ENCODE results near the gene PRKAG2.
"Not testable (repeated sequence)": the region's sequence is repeated elsewhere in the genome, so short reads cannot be mapped to it uniquely, and the experiment has no call there.

The PRKAG2 gene

GRCh38 chr7:151544183-151544582 is 332.7 kb downstream of the PRKAG2 start:
- in situ Hi-C loops (cut with MboI; ENCODE audit: low sequenced_read_pairs) = no loop called here

DNA sequence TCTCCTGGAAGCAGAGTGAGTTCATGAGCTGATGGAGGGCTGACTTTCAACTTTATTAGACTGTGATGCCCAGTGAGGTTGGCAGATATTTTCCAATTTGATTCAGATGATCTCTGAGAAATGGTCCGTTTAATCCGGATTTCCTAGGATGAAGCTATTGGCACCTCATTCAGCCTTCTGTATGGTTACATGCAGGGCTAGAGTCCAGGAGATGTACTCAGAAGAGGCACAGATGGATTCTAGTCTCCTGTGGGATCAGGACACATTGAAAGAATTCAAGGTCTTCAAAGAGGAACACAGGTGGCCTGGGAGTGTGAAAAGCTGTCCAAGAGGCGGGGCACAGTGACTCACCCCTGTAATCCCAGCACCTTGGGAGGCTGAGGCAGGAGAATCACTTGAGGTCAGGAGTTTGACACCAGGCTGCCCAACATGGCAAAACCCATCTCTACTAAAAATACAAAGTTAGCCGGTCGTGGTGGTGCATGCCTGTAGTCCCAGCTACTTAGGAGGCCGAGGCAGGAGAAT is 334.2 kb downstream of the PRKAG2 start:
- in situ Hi-C loops (cut with MboI; ENCODE audit: low sequenced_read_pairs) = no loop called here

GRCh38 chr7:151541709-151542499 is 335.0 kb downstream of the PRKAG2 start:
- in situ Hi-C loops (cut with MboI; ENCODE audit: low sequenced_read_pairs) = no loop called here

- in situ Hi-C loops (cut with MboI; ENCODE audit: low sequenced_read_pairs) = no loop called here
These were observed 336.8 kb downstream of the PRKAG2 start for GRCh38 chr7:151540146-151540545.

- in situ Hi-C loops (cut with MboI; ENCODE audit: low sequenced_read_pairs) = no loop called here
These were observed 337.7 kb downstream of the PRKAG2 start for GRCh38 chr7:151539088-151539671.

DNA sequence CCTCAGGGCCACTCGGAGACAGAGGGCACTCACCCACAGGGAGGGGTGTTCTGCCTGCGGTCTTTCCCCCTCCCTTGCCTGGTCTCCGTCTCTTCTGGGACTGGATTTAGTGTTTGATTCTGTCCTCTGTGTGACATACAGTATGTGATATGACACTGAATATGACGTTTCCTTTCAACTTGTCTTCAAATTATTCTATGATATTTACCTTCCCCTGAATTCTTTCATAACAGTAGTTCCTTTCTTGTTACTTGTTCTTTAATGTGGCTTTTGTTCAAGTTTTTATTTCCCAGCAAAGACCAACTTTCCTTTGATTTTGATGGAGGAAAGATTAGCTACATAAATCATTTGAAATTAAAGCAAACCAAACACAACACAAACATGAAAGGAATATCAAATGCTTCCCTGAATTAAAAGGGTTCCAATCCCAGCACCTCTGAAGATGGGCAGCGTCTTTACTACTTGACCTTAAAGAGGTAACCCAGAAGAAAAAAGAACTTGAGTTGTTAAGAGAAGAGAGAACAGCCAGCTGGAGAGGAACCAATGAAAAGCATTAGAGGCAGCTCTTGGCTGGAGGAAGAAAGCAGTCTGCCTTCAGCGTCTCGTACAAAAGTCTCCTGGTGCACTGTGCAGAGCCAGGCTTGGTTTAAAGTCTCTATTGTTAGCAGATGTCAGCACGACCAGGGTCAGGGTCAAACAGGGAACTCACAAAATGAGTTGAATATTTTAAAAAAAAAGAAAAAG is 338.9 kb downstream of the PRKAG2 start:
- in situ Hi-C loops (cut with MboI; ENCODE audit: low sequenced_read_pairs) = no loop called here

DNA sequence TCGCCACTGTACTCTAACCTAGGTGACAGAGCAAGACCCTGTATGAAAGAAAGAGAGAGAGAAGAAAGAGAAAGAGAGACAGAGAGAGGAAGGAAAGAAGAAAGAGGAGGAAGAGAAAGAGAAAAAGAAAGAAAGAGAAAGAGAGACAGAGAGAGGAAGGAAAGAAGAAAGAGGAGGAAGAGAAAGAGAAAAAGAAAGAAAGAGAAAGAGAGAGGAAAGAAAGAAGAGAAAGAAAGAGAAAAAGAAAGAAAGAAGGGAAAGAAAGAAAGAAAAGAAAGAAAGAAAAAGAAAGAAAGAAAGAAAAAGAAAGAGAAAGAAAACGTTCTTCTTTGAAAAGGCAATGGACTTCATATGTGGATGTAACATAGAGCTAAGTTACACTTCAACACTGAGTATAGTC is 340.7 kb downstream of the PRKAG2 start:
- in situ Hi-C loops (cut with MboI; ENCODE audit: low sequenced_read_pairs) = not testable (repeated sequence)

GRCh38 chr7:151529842-151530241 is 347.1 kb downstream of the PRKAG2 start:
- in situ Hi-C loops (cut with MboI; ENCODE audit: low sequenced_read_pairs) = no loop called here

DNA sequence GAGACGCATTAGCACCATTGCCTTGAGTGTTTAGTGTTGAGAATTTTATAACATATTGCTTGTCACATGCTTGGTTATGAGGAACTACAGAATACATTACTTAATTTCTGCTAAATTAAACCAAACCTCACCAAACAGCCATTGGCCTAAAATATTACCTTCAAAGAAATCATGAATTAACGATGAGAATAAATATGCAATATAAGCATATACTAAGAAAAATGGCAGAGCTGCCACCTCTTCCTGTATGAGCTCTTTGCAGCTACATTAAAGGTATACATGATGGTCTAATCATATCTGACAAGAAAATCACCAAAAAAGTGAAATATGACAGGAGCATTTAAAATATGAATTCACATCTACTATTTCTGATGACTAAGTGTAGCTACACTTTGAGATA is 352.1 kb downstream of the PRKAG2 start:
- in situ Hi-C loops (cut with MboI; ENCODE audit: low sequenced_read_pairs) = no loop called here

GRCh38 chr7:151524331-151524730 is 352.6 kb downstream of the PRKAG2 start:
- in situ Hi-C loops (cut with MboI; ENCODE audit: low sequenced_read_pairs) = no loop called here

DNA sequence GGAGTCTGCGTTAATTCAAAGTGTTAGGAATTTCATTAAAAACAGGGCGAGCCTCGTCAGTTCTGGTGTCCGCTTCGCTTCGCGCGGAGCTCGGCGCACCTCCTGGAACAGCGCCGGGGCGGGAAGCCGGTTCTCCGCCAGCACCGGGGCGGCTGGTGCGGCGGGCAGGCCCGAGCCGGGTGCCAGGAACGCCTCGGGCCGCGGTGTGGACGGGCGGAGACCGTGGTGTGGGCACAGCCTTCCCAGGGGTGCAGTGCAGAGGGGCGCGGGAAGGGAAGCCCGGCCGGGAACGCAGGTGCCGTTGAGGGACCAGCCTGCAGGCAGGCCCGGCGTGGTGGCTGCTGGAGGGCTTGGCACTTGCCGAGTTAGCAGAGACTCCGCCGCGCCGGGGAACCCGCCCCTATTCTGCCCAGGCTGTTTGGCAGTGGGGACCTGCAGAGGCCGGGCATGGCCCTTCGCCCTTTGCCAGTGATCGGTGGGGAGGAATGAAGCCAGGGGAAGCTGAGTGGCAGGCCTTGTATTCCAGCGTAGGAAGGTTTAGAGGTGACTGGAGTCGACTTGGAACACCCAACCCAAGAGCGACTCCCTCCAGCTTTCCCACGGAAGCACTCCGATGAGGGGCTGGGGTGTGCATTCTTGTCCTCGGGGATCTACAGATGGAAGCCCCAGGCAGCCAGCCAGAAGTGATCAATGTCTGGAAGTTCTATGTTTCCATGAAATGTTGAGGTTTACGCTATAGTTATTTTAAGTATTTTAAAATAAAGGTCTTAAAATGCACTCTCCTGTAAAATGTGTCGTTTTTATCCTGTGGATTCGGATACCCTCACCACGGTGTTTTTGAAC is 356.3 kb downstream of the PRKAG2 start:
- in situ Hi-C loops (cut with MboI; ENCODE audit: low sequenced_read_pairs) = no loop called here

GRCh38 chr7:151519765-151520418 is 357.0 kb downstream of the PRKAG2 start, which contains the start of gene RHEB:
Gene RHEB (minus strand): TSS chr7:151519895. CDS start chr7:151519511, 384 bp downstream.
- in situ Hi-C loops (cut with MboI; ENCODE audit: low sequenced_read_pairs) = no loop called here

- in situ Hi-C loops (cut with MboI; ENCODE audit: low sequenced_read_pairs) = not testable (repeated sequence)
These were observed 357.8 kb downstream of the PRKAG2 start for GRCh38 chr7:151518947-151519764.

DNA sequence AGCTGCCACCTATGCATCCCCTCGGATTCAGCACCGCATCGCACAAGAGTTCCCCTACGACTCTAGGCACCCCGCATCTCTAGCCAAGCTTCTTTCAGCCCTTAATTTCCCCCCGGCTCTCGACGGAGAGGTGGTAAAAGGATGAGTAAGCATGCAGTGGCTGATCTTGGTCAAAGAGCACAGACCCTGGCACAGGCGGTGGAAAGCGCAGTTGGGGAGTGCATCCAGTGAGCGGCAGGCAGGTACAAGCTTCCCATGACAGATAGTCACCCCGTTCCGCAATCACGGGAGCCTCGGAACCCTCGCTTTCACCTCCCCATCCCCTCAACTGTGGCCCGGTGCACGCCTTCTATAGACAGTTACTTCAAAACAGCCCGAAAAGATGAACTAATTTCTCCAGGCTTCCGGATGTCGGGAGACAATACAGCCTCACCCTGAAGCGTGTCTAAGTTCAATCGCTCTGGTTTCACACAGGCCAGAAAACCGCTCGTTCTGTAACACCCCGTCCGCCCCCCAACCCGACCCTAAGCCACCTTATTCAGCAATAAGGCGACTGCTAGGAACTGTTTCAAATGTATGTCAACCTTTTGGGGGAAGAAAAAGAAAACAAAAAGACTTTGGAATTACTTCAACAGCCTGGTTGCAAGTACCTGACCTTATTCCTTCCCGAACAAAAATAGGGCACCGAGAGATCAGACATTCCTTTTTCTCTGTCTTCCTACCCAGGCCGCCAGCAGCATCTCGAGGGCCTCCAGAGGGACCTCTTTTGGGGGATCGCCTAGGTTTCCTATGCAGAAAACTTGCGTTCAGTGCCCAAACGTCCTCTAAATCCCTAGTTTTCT is 358.6 kb downstream of the PRKAG2 start:
- in situ Hi-C loops (cut with MboI; ENCODE audit: low sequenced_read_pairs) = no loop called here

GRCh38 chr7:151517601-151518104 is 359.3 kb downstream of the PRKAG2 start:
- in situ Hi-C loops (cut with MboI; ENCODE audit: low sequenced_read_pairs) = no loop called here

DNA sequence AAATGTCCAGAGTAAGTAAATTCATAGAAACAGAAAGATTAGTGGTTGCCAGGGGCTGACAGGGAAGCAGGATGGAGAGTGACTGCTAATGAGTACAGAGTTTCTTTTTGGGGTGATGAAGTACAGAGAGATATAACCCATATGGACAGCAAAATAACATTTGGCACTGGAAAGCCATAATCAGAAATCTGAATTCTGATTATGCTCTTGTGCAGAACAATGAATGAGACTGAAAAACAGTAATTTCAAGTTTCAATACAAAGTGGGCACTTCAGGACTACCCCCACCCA is 361.7 kb downstream of the PRKAG2 start:
- in situ Hi-C loops (cut with MboI; ENCODE audit: low sequenced_read_pairs) = no loop called here

GRCh38 chr7:151514461-151515275 is 362.2 kb downstream of the PRKAG2 start:
- in situ Hi-C loops (cut with MboI; ENCODE audit: low sequenced_read_pairs) = no loop called here

GRCh38 chr7:151513133-151513532 is 363.8 kb downstream of the PRKAG2 start:
- in situ Hi-C loops (cut with MboI; ENCODE audit: low sequenced_read_pairs) = no loop called here

All from HL-60/S4 (cell line).